CD4-positive, alpha-beta T cell (primary cell): ENCODE data around the gene SAP30BP. TPM values are rescaled to one million over a fixed set of nuclear protein-coding genes. Genes with fewer than 3 reads are reported as not detected.
A peak's percentile ranks its signal among the peaks of the same experiment; 100 is the strongest.

Experiments used
- ATAC-seq: fragments of 200-7000 bp; cut with Tn5 transposase; one replicate; pipeline ENCODE4 v1.10.0; 2022; ENCODE audit warnings: mild to moderate bottlenecking; ENCODE audit not compliant: poor library complexity
- CTCF ChIA-PET: fragments of 350-600 bp; sonication (Branson Sonifier 250); formaldehyde crosslinking; loops from one replicate; lab custom pipeline; 2021; ENCODE audit warnings: antibody characterized with exemption, inconsistent platforms; lab: Charles Lee
- POLR2A ChIA-PET: fragments of 350-600 bp; sonication (Branson Sonifier 250); formaldehyde crosslinking; loops from one replicate; lab custom pipeline; 2021; ENCODE audit warnings: antibody characterized with exemption, inconsistent platforms; lab: Charles Lee
- DNase-seq, 14 experiments: peaks; one replicate each; pipeline ENCODE4 v3.0.0-alpha.2; 2013 to 2020; ENCODE audit warnings: mixed read lengths in 2 of 14
- H3K27ac ChIP-seq, 2 donors: one replicate each; pipeline versions ENCODE4 v1.5.1 to v1.7.0; 2013; ENCODE audit warnings: low read length in 2 of 2, low read depth in 1 of 2, mild to moderate bottlenecking in 1 of 2
- H3K27me3 ChIP-seq, 2 experiments: 1 replicate in 1 of 2; 2 replicates in 1 of 2; pipeline versions ENCODE4 v1.6.1 to v1.7.0; 2013; ENCODE audit warnings: low read length in 2 of 2, control low read depth in 1 of 2, mild to moderate bottlenecking in 1 of 2, moderate library complexity in 1 of 2; ENCODE audit not compliant: insufficient read depth in 2 of 2, control insufficient read depth in 1 of 2
- H3K36me3 ChIP-seq: one replicate; pipeline ENCODE4 v1.6.1; 2013; ENCODE audit warnings: low read length, control low read depth; ENCODE audit not compliant: insufficient read depth
- H3K4me1 ChIP-seq: one replicate; pipeline ENCODE4 v1.6.1; 2013; ENCODE audit warnings: low read length, control low read depth; ENCODE audit not compliant: insufficient read depth
- H3K4me3 ChIP-seq: one replicate; pipeline ENCODE4 v1.5.1; 2013; ENCODE audit warnings: mild to moderate bottlenecking, low read length, moderate library complexity
- H3K9me3 ChIP-seq, 2 experiments: 1 replicate in 1 of 2; 2 replicates in 1 of 2; pipeline versions ENCODE4 v1.6.1 to v1.7.0; 2013; ENCODE audit warnings: low read length in 2 of 2, mild to moderate bottlenecking in 2 of 2, control low read depth in 1 of 2, moderate library complexity in 1 of 2; ENCODE audit not compliant: control insufficient read depth in 1 of 2, insufficient read depth in 1 of 2
- H3K27ac Mint-ChIP-seq: one replicate; pipeline ENCODE4 v1.8.0; 2020; ENCODE audit warnings: mixed read lengths
- H3K27me3 Mint-ChIP-seq: one replicate; pipeline ENCODE4 v1.8.0; 2021; ENCODE audit warnings: mixed read lengths
- H3K36me3 Mint-ChIP-seq: one replicate; pipeline ENCODE4 v1.8.0; 2021; ENCODE audit warnings: low read depth, mixed read lengths
- H3K4me1 Mint-ChIP-seq: one replicate; pipeline ENCODE4 v1.8.0; 2021; ENCODE audit warnings: low read depth, mixed read lengths
- H3K4me3 Mint-ChIP-seq: one replicate; pipeline ENCODE4 v1.8.0; 2020; ENCODE audit warnings: mild to moderate bottlenecking, mixed read lengths
- H3K9me3 Mint-ChIP-seq: one replicate; pipeline ENCODE4 v1.8.0; 2020; ENCODE audit warnings: mixed read lengths
- intact Hi-C, 2 experiments: fragments of 100-400 bp; cut with DNase I in 1 of 2; cut with micrococcal nuclease in 1 of 2; formaldehyde crosslinking; loops; one replicate each; pipeline versions ENCODE4 v1.15.1 to v1.9.0; 2023 to 2025; cut with DNase I, micrococcal nuclease
- total RNA-seq, 174 experiments: library from RNA in 2 of 174; stranded (reverse) in 2 of 174; gene quantifications; one replicate each; pipeline ENCODE4 v1.2.3 and lab custom pipeline; 2021 to 2026
- TF ChIP-seq, protein P1 (sequence below): fragments of 200-600 bp; IDR thresholded peaks from one replicate; pipeline ENCODE4 v1.8.0; 2022; ENCODE audit warnings: antibody characterized with exemption, mild to moderate bottlenecking

SAP30BP gene
- total RNA-seq, 2 experiments from 2014 or later, result 209 to 227 TPM

GRCh38 chr17:75689441-75689873, 22.3 kb downstream of the SAP30BP start:
- H3K36me3 ChIP-seq, result peaks cover 58% of the 10 kb centered on the region
- peaks cover 67% of the 10 kb centered on the region for H3K36me3 Mint-ChIP-seq

DNA sequence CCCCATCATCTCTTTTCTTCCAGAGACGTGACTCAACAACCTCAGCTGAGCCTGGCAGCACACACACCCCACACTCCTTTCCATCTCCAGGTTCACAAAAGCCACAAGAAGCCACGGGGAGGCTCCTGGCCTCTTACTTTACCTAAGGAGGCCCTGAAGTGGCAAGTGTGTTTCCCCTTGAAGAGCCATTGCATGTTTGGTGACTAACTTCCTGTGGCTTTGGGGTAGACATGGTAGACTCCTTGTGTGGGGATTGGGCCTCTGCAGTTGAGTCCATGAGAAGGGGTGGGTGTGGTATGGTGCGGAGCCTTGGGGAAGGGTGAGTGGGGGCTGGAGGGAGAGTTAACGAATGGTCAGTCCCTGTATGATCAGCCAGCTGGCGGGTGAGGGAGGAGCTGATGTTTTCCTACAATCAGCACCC, 24.2 kb downstream of the SAP30BP start:
- Mint-ChIP-seq H3K36me3 (peaks cover 71% of the 10 kb centered on the region), H3K9me3 (no peaks in the 10 kb centered on the region), H3K4me1 (peaks cover 50% of the 10 kb centered on the region), H3K27me3 (no peaks in the 10 kb centered on the region), H3K27ac (peak overlapping the region; percentile 69), H3K4me3 (no peak overlapping the region)
- TF ChIP-seq, protein P1, sequence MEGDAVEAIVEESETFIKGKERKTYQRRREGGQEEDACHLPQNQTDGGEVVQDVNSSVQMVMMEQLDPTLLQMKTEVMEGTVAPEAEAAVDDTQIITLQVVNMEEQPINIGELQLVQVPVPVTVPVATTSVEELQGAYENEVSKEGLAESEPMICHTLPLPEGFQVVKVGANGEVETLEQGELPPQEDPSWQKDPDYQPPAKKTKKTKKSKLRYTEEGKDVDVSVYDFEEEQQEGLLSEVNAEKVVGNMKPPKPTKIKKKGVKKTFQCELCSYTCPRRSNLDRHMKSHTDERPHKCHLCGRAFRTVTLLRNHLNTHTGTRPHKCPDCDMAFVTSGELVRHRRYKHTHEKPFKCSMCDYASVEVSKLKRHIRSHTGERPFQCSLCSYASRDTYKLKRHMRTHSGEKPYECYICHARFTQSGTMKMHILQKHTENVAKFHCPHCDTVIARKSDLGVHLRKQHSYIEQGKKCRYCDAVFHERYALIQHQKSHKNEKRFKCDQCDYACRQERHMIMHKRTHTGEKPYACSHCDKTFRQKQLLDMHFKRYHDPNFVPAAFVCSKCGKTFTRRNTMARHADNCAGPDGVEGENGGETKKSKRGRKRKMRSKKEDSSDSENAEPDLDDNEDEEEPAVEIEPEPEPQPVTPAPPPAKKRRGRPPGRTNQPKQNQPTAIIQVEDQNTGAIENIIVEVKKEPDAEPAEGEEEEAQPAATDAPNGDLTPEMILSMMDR, result no peak
- DNase-seq (peak in 2 of 14 experiments; percentile 10 to 34), ATAC-seq (no peak)
- ChIA-PET CTCF (interaction anchor here (0.7 to 1.6 kb wide), 2 partner anchors 58 to 59 kb away, joined by 3 to 4 read pairs; partner anchors contain the start of gene SMIM5), POLR2A (interaction anchor here (0.6 kb wide), 1 partner anchor 187 kb away, joined by 3 read pairs; the partner anchor contains the start of gene TRIM47)
- no peak overlapping the region for H3K27ac ChIP-seq
- no peak overlapping the region for H3K4me3 ChIP-seq
- intact Hi-C loops, result no loop called here
- H3K27me3 ChIP-seq, result no peaks in the 10 kb centered on the region
- no peaks in the 10 kb centered on the region for H3K9me3 ChIP-seq
- peaks cover 41% of the 10 kb centered on the region for H3K4me1 ChIP-seq
- peaks cover 66% of the 10 kb centered on the region for H3K36me3 ChIP-seq

More at GRCh38 chr17:75689441-75689873, 22.3 kb downstream of the SAP30BP start:
- no peak overlapping the region for H3K4me3 ChIP-seq
- CTCF ChIA-PET, result interaction anchor here (2.8 kb wide), 1 partner anchor 15 kb away, joined by 7 read pairs; no protein-coding TSS in a partner anchor
- Mint-ChIP-seq H3K9me3 (no peaks in the 10 kb centered on the region), H3K27me3 (no peaks in the 10 kb centered on the region), H3K4me1 (peaks cover 60% of the 10 kb centered on the region), H3K27ac (peak overlapping the region; percentile 93), H3K4me3 (peak overlapping the region; percentile 71)
- no peaks in the 10 kb centered on the region for H3K27me3 ChIP-seq
- intact Hi-C loops, result loop anchor here in 1 of 2 experiments (1.0 kb wide), 1 partner anchor 14 kb away; no protein-coding TSS in a partner anchor
- POLR2A ChIA-PET, result interaction anchor here (0.7 to 1.0 kb wide), 3 partner anchors 22 to 87 kb away, joined by 3 to 7 read pairs (median 3); partner anchors contain the start of genes ITGB4, RECQL5 and SAP30BP
- no peaks in the 10 kb centered on the region for H3K9me3 ChIP-seq
- ATAC-seq (peak; percentile 93), DNase-seq (peak; percentile 21 to 77 (median 45))
- TF ChIP-seq, protein P1, result no peak
- H3K27ac ChIP-seq, result peak overlapping the region; percentile 50 to 90
- H3K4me1 ChIP-seq, result peaks cover 41% of the 10 kb centered on the region

GRCh38 chr17:75691801-75692626, 24.9 kb downstream of the SAP30BP start:
- H3K36me3 Mint-ChIP-seq, result peaks cover 73% of the 10 kb centered on the region

More at GRCh38 chr17:75691801-75692626, 24.9 kb downstream of the SAP30BP start:
- TF ChIP-seq, protein P1, result no peak
- no peak for ATAC-seq
- POLR2A ChIA-PET, result no interaction called here
- Mint-ChIP-seq H3K27ac (peak overlapping the region; percentile 69), H3K4me1 (peaks cover 44% of the 10 kb centered on the region), H3K9me3 (no peaks in the 10 kb centered on the region), H3K27me3 (no peaks in the 10 kb centered on the region), H3K4me3 (no peak overlapping the region)
- no peak for DNase-seq
- CTCF ChIA-PET, result interaction anchor here (1.6 kb wide), 1 partner anchor 59 kb away, joined by 4 read pairs; the partner anchor contains the start of gene SMIM5
- Histone ChIP-seq H3K27ac (no peak overlapping the region), H3K4me1 (peaks cover 41% of the 10 kb centered on the region), H3K27me3 (no peaks in the 10 kb centered on the region), H3K4me3 (no peak overlapping the region), H3K36me3 (peaks cover 67% of the 10 kb centered on the region), H3K9me3 (no peaks in the 10 kb centered on the region)
- intact Hi-C loops, result no loop called here
